ENCODE results near the gene CAMTA1.

DNA sequence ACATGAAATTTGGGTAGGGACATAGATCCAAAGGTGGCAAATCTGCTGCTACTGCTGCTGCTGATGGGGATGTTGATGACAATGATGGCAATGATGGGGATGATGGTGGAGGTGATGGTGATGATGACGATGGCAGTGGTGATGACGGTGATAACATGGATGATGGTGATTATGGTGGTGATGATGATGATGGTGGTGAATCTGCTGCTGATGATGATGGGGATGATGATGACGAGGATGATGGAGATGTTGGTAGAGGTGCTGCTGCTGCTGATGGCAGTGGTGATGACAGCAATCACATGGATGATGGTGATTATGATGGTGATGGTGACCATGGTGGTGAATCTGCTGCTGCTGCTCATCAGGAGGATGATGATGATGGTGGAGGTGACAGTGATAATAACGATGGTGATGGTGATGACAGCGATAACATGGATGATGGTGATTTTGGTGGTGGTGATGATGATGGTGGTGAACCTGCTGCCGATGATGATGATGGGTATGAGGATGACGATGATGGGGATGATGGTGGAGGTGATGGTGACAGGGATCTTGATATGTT, 644.9 kb downstream of the CAMTA1 start:
- TF ChIP-seq, protein P1, sequence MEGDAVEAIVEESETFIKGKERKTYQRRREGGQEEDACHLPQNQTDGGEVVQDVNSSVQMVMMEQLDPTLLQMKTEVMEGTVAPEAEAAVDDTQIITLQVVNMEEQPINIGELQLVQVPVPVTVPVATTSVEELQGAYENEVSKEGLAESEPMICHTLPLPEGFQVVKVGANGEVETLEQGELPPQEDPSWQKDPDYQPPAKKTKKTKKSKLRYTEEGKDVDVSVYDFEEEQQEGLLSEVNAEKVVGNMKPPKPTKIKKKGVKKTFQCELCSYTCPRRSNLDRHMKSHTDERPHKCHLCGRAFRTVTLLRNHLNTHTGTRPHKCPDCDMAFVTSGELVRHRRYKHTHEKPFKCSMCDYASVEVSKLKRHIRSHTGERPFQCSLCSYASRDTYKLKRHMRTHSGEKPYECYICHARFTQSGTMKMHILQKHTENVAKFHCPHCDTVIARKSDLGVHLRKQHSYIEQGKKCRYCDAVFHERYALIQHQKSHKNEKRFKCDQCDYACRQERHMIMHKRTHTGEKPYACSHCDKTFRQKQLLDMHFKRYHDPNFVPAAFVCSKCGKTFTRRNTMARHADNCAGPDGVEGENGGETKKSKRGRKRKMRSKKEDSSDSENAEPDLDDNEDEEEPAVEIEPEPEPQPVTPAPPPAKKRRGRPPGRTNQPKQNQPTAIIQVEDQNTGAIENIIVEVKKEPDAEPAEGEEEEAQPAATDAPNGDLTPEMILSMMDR (IDR thresholded peaks at IDR 0.05) = no peak
- no peak for TF ChIP-seq POLR2A (IDR thresholded peaks at IDR 0.05)
